Body of pancreas (tissue), 4 donors: Measurements from ENCODE around the gene VGLL4.
"Not testable (repeated sequence)": the region's sequence is repeated elsewhere in the genome, so short reads cannot be mapped to it uniquely, and the experiment has no call there.

Experiments used
- CTCF ChIP-seq, 7 experiments: fragments of 450-650 bp in 4 of 7; fragments of 200-600 bp in 3 of 7; sonication (generic) in 3 of 7; IDR thresholded peaks; one replicate each; pipeline ENCODE4 v1.5.1; 2016 to 2019; ENCODE audit warnings: antibody characterized with exemption in 7 of 7
- POLR2A ChIP-seq, 3 donors: fragments of 450-650 bp; IDR thresholded peaks; one replicate each; pipeline ENCODE4 v1.6.1; 2016; ENCODE audit warnings: antibody characterized with exemption in 3 of 3, mild to moderate bottlenecking in 2 of 3

- not testable (repeated sequence) for TF ChIP-seq CTCF, POLR2A (IDR thresholded peaks at IDR 0.05)
Measured at GRCh38 chr3:11526121-11526520, 117.6 kb downstream of the VGLL4 start.
